Fibroblast of skin of right quadriceps (primary cell): Measurements from ENCODE around the gene HAUS6.
"Not testable (repeated sequence)": the region's sequence is repeated elsewhere in the genome, so short reads cannot be mapped to it uniquely, and the experiment has no call there.

Source experiments
- DNase-seq: peaks from one replicate; pipeline ENCODE4 v3.0.0-alpha.2; 2013

HAUS6 gene

GRCh38 chr9:19117039-19117716 is 14.5 kb upstream of the HAUS6 start:
- DNase-seq = peak; percentile 32

- peak; percentile 62 for DNase-seq
These were observed 13.5 kb upstream of the HAUS6 start for GRCh38 chr9:19116107-19116790.

DNA sequence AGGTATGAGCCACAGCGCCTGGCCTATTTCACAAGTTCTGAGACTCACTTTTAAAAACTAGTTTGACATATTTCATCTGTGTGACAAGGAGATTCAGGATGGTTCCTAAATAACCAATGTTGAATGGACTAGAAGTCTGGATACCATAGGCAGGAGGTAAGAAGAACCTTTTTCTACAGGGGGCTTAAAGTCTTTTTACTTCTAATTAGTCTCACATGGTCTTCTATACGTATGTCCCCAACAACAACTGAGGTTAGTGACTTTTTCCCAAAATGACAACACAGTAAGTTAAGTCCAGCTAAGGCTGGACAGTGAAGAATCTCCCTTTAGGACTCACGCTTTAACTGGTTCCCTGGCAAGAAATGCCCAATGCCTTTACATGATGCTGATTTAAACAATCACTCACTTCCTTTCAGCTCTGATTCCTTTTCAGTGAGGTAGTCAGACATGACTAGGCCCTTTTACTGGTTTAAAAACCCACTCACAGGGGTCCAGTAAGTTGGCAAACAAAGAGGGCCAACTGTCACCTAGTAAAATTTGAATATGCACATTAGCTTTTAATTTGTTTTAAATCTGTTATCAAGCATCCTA is 12.1 kb upstream of the HAUS6 start:
- DNase-seq = peak; percentile 22

- no peak for DNase-seq
These were observed 11.4 kb upstream of the HAUS6 start for GRCh38 chr9:19113964-19114679.

DNA sequence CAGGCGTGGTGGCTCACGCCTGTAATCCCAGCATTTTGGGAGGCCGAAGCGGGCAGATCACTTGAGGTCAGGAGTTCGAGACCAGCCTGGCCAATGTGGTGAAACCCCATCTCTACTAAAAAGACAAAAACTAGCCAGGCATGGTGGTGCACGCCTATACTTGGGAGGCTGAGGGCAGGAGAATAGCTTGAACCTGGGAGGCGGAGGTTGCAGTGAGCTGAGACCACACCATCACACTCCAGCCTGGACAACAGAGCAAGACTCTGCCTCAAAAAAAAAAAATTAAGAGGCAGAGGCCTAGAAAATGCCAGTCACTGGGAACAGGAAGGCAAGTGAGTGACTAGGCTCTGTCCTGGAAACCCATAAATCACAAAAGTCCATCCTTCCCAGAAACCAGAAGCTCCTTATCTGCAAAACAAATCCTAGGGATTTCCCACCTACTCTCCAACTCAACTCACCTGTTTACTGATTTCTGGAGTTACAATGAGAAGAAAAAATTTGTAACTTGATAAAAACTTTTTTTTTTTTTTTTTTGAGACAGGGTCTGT is 10.4 kb upstream of the HAUS6 start:
- not testable (repeated sequence) for DNase-seq

GRCh38 chr9:19108038-19108437 is 5.3 kb upstream of the HAUS6 start:
- DNase-seq = no peak

GRCh38 chr9:19104515-19105282 is 2.0 kb upstream of the HAUS6 start:
- peak; percentile 35 for DNase-seq

DNA sequence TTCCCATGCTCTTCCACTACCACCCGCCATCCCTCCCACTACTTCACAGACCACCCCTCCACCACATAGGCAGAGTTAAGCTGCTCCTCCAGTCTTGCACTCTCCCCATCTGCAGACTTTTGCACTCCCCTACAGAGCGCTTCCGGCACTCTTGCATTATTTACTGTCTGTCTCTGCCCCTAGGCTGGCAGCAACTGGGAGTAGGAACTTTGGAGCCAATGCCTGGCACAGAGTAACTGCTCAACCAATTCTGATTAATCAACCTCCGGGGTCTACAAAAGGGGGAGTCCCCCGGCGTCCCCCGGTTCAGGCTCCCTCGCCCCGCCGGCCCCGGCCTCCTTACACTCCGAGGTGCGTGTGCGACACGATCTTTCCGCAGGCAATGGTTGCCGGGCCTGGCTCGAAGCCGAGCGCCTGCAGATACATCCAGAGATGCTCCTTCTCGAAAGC is 498 bp downstream of the HAUS6 start:
- peak; percentile 18 for DNase-seq

DNA sequence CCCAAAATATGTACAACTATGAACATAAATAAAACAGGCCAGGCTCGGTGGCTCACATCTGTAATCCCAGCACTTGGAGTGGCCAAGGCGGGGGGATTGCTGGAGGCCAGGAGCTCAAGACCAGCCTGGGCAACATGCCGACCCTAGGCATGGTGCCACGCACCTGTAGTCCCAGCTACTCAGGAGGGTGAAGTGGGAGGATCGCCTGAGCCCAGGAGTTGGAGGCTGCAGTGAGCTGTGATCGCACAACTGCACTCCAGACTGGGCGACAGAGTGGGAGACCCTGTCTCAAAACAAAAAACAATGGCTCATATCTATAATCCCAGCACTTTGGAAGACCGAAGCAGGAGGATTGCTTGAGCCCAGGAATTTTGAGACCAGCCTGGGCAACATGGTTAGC is 1.5 kb downstream of the HAUS6 start:
- DNase-seq = no peak

DNA sequence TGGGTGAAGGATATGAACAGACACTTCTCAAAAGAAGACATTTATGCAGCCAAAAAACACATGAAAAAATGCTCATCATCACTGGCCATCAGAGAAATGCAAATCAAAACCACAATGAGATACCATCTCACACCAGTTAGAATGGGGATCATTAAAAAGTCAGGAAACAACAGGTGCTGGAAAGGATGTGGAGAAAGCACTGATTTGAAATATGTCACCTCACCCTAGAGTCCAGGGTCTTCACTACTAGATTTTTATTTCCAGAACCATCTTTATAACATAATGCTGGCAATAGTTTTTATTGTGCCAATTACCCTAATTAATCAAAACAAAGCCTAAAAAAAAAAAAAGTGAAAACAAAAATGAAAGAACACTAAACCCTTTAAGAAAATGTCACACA is 5.3 kb downstream of the HAUS6 start:
- not testable (repeated sequence) for DNase-seq

- DNase-seq = no peak
These were observed 15.4 kb downstream of the HAUS6 start for GRCh38 chr9:19087106-19088000.

DNA sequence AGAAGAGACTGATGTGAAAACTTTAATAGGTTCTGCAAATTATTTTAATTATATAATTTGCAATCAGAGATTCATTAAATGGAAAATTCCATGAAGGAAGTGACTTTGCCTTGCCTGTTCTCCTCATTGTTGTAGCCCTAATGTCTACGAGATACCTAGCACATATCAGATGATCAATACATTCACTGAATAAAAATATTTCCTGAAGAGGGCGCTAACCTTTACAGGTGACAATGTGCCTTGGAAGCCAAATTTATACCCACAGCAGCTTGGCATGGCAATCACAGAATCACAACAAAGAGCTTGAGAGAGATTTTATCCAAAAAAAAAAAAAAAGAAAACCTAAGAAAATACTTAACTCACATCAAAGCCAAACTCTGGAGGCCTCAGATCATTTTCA is 17.4 kb downstream of the HAUS6 start:
- peak; percentile 13 for DNase-seq

GRCh38 chr9:19074836-19075235 is 27.9 kb downstream of the HAUS6 start:
- DNase-seq = no peak

- no peak for DNase-seq
These were observed 28.5 kb downstream of the HAUS6 start for GRCh38 chr9:19074229-19074628.

- no peak for DNase-seq
These were observed 45.7 kb downstream of the HAUS6 start for GRCh38 chr9:19057033-19057432.

DNA sequence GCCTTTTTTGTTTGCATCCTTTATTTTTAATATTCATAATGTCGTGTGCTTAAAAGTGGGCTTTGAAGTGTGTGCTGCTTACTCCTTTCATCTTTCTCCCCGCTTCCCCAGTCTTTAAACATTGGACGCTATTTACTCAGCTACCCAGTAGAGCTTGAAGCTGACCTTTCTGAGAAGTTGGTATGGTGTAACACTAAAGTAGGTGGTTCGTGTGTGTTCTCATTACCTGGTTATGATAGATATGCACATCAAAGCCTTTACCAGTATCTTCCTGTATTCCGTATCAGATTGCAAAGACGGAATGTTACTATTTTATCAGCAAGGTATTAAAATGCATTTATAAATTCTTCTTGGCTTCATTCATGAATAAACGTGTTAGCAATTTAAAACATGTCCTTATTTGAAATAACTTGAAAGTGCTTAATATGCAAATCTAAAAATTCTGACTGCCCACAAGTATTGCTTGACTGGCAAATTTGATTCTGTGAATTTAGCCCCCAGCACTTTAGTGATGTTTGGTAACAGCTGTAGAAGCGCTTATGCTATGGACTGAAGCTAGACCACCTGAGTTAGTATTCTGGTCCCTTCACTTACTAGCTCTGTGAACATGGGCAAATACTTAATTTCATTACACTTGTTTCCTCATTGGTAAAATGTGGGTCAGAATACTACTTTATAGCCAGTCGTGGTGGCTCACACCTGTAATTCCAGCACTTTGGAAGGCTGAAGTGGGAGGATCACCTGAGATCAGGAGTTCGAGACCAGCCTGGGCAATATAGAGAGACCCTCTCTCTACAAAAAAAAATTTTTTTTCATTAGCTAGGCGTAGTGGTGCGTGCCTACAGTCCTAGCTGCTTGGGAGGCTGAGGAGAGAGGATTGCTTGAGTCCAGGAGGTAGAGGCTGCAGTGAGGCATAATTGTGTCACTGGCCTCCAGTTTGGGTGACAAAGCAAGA is 51.8 kb downstream of the HAUS6 start:
- DNase-seq = no peak

- DNase-seq = peak; percentile 42
These were observed 52.6 kb downstream of the HAUS6 start for GRCh38 chr9:19049917-19050636.

DNA sequence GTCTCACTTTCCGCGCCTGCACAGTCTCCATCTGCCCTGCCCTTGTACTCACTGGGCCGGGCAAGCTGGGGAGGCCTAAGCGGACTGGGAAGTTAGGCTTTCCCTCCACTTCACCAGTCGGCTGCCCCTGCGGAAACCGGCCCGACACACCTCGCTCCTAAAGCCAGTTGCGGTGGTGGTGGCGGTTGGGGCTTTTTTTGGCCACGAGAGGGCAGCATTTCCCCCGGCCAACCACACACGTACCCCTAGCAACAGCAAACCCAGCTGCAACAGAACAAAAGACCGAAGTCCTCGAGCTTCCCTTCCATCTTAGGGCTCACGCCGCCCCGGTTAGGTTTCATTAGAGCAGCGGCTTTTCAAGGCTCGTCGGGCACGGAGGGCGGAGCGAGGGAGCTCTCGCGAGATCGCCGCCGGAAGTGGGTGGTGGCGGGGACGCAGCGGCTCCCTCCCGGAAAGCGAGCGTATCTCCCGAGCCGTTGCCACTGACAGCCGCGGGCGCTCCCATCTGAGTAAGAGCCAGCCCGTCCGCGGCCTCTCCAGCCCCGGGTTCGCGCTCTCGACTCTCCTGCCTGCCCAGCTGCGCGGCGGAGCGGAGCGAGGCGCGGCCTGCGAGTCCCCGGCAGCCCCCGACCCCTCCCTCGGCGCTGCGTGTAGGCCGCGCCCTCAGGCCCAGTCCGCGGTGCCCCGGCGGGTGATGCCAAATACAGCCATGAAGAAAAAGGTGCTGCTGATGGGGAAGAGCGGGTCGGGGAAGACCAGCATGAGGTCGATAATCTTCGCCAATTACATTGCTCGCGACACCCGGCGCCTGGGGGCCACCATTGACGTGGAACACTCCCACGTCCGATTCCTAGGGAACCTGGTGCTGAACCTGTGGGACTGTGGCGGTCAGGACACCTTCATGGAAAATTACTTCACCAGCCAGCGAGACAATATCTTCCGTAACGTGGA is 53.5 kb downstream of the HAUS6 start, which contains the start of gene RRAGA:
Gene RRAGA, plus strand, starts transcription at position 462 of the 951 bp plus-strand sequence. Its CDS starts 233 bp downstream, at position 695.
- peak; percentile 98 for DNase-seq
